HG02798 (cell line): ENCODE measurements around the gene KIF26B.

Experiments
- ATAC-seq: cut with Tn5 transposase; IDR thresholded peaks from one replicate; pipeline ENCODE4 v1.9.1; 2021; ENCODE audit warnings: mild to moderate bottlenecking; ENCODE audit not compliant: unreplicated experiment, poor library complexity

Gene KIF26B

DNA sequence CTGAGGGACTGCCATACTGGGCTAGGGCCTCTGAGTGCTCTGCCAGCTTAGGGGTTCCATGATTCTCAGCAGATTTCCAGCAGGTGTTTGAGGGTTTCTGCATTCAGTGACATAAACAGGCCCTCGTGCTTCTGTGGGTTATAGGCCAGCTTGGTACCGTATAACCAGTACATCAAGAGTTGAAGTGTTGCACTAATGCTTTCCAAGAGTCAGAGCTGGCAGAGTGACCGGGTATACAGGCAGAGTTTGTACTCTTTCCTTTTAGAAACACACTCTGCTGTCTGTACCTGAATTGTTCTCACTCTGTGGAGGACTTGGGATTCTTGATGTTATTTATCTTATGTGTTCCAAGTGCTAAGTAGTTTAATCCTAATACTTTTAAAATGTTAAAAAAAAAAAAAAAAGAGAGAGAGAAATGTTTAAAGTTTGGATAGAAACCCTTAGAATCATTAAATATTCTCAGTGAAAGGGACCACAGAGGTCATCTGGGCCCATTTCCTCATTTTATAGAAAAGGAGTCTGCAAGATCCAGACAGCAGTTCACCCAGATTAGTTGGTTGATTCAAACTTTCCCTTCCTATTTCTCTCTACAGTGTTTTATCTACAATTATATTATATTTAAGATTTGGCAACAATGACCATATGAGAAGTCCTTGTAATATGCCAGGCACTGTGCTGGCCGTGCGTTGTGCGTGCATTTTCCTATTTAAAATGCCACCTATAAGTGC, 325.8 kb downstream of the KIF26B start:
- ATAC-seq: no peak

DNA sequence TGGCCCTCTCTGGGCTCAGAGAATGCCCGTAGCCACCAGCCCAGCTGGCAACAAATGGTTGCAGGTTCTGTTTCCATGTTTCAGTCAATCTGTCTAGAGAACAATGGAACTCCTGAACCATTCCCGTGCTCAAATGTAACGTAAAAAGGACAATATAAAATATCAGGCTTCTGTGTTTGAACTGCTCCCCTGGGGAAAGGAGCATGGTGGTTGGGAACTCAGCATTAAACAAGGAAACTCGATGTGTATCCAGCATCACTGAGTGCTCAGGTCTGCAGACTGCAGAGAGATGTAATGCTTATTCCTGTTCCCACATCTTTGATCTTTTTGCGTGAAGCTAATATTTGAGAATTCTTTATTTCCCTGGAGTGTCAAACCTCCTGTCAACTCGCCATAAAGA, 326.5 kb downstream of the KIF26B start:
- ATAC-seq: no peak

DNA sequence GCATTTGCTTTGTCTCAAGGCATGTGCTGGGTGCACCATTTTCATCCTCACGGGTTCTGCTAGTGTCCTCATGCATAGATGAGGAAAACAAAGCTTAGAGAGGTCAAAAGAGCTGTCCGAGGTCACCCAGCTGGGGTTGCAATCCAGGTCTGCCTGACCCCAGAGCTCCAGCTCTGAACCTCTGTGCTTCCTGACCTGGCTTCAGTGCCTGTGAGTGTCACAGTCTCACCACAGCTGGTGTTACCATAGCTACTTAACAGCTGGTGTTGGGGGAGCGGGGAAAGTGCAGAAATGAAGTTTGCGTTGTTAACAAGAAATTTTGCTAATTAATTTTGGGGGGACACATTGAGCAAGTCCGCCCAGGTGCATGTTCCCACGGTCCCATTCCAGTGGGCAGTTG, 328.5 kb downstream of the KIF26B start:
- no peak for ATAC-seq

DNA sequence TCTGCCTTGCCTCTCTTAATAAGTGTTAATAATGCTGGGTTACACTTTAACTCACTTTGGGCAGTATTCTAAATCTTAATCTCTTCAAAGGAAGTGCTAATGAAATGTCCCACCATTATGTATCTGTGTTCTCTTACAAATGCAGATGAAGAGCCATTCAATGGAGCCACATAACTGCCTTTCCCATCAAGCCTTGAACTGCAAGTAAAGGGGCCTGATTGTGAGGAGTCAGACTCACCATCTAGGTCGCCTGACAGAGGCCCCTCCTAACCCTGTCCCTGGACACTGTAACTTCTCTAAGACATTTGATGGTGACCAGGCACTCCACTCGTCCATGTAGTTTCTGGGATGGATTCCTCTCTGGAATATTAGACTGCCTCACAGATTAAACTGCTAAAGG, 329.4 kb downstream of the KIF26B start:
- ATAC-seq: no peak

DNA sequence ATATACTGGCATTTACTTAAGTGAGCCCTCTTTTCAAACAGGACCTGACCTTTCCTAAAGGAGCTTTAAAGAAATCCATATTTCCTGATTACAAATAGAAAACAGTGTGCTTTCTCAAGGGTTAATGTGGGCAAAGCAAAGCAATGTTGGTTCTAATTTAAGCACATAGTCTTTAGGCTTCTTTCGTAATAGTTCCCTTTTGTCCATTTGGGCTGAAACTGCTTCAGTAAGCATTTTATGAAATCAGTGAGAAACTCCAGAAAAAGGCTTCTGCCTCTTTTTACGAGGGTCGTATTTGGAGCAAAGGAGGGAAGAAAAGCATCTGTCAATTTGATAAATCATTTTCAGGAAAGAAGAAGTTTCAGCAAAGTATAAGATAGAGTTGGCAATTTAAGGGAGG, 331.2 kb downstream of the KIF26B start:
- no peak for ATAC-seq

DNA sequence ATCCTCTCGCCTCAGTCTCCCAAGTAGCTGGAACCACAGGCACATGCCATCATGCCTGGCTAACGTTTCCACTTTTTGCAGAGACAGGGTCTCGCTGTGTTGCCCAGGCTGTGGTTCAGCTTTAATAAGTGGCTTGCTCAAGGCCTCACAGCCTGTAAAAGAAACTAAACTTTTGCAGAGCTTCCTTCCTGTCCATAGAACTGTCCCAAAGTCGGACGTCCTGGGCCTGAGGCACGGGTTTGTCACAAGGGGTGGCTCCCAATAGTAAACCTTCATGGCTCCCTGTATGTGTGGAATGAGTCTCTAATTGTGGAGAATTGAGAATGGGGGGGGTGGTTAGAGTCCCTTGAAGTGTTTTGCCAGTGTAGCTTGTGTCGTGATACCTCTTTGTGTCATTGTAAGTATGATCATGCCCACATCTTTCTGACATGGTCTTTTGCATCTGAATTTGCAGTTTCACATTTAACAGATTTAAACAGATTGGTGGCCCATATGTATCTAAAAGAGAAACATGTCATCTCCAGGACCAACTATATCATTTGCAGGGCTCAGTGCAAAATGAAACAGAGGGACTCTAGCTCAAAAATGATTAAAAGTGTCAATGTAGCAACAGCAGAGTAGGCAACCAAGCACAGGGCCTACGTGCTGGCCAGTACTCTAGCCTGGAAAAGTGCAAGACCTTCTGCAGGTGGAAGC, 332.1 kb downstream of the KIF26B start:
- no peak for ATAC-seq

DNA sequence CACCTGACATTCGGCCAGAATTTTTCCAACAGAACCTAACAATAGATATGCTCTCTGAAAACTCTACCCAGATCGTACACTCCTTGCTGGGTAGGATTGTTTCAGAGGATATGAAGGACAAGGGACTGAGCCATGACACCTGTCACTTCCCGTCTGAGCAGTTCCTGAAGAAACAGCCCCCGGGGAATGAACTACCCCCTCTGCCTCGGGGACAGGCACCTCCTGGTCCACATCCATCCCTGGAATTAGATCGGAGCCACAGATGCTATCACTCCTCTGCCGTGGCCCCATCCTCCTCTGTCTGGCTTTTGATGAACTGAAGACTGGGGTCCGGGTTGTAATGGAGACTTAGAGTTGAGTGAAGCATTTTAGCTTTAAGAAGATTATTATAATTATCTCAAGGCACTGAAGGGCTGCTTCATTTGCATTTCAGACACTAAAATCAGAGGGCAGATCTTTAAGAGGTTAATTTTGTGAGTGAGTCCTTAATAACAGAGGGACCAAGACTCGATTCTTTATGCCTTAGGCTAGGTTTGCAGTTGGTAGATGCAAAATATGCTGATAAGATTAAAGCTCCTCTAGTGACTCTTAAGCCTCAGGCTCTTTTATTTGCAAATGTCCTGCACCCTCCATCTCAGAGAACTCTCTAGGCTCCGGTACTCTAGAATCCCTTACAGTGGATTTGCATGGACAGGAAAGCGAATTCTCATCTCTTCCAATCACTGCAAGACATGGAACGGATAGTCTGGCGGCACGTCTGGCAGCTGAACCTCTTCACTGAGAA, 333.8 kb downstream of the KIF26B start:
- no peak for ATAC-seq

DNA sequence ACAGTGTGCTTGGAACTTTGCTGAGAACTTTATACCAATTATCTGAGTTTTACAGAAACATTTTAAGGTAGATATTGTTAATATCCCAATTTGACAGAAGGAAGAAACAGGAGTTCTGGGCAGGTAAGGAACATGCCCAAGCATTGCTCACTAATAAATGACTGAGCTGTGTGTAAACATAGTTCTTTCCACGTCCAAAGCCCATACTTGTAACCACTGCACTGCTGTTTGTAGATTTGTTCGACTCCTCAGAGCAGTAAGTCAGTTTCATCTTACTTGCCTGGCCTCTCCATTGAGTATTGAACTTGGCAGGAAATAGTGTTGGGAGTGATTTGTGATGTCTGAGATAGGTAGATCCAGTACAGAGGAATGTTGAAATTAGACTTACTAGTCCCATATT, 335.1 kb downstream of the KIF26B start:
- ATAC-seq: no peak

DNA sequence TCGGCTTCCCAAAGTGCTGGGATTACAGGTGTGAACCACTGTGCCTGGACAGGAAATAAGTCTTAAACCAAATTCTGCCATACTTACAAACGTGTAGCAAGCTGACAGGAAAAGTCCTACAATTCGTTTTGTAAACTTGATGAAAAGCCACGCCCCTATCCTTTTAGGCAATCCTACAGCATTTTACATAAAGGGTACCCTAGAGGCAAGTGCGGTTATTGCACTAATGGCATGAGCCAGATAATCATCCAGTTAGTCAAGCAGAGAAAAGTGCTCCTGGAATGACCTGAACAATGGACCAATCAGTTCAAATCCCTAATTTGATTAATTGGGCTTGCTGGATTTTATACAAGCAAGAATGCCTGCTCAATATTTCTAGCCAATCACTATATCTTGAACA, 338.2 kb downstream of the KIF26B start:
- no peak for ATAC-seq

DNA sequence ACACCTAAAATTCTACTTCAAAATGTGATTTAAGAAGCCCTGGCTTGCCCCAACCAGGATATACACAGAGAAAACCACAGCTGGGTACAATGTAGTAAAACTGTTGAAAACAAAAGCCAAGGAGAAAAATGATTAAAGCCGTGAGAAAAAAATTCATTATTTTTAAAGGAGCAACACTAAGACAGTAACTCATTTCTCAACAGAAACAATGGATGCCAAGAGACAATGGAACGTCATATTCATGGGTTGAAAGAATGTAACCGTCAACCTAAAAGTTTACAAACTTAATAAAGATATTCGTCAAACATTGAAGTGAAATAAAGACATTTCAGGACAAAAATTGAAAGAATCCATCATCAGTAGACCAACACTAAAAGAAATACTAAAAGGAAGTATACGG, 340.9 kb downstream of the KIF26B start:
- ATAC-seq: no peak

DNA sequence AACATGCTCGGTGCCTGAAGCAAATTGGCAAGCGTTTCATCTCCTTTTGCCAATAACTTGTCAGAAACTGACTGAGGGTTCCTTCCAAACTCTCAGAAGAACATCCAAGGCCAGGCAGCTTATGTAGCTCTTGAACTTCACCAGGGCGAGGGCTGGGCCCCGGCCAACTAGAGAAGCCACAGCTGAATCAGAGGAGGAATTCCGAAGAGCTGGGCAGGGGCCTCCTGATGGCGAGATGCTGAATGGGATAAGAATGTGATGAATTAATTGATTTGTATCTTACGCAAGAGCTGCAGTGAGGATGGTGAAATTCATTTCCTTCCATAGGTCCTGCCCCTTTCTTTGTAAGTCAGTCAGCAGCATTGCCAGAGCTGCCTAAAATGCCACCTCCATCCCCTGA, 345.8 kb downstream of the KIF26B start:
- no peak for ATAC-seq

DNA sequence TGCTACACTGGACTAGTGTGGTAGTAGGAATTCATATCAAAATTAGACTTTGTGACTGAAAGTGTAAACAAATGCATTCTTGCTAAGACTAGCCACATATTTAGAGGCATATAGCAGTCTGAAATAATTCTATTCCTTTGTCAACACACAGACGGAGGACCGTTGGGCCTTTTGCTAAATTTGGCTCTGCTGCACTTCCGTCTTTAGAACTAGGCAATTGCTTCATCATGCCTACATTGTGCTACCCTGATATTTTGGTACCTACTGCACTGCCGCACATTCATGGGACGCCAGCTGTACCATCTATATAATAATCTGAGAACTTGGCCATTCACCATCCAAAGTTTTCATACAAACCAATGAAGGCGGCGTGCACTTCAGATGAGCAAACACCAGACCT, 346.8 kb downstream of the KIF26B start:
- ATAC-seq: no peak

DNA sequence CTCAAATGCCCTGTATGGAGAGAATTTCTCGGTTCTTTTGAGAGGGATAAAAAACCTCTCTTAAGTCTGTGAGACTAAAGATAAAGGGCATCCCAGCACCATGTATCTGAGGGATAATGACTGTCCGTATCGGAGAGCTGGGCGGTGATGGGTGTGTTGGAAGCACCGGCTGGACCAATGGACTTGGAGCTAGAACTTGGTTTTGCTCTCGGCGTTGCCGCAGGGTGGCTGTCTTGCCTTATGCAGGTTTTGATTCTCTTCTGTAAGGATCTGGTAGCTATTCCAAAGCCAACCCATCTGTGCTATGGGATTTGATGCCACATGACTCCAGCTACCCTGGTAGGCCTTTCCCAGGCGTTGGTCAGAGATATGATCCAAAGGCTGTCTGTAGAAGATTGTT, 348.8 kb downstream of the KIF26B start:
- no peak for ATAC-seq

DNA sequence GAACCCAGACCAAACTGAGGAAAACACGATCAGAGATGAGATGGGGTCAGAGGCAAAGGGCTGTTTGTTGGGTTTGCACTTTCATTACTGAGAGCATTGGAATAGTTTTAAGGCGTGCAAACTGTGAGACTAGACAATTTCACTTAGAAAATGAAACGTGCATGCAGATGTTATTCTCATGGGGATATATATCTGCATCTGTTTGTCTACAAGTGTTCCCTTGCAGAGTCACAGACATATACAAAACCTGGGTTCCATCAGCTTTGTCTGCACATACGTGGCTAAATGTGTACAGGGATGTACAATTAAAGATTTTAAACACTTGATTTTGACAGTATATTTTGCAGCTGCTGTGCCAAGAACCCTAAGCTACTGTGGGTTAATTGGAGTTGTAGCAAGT, 355.4 kb downstream of the KIF26B start:
- ATAC-seq: no peak

DNA sequence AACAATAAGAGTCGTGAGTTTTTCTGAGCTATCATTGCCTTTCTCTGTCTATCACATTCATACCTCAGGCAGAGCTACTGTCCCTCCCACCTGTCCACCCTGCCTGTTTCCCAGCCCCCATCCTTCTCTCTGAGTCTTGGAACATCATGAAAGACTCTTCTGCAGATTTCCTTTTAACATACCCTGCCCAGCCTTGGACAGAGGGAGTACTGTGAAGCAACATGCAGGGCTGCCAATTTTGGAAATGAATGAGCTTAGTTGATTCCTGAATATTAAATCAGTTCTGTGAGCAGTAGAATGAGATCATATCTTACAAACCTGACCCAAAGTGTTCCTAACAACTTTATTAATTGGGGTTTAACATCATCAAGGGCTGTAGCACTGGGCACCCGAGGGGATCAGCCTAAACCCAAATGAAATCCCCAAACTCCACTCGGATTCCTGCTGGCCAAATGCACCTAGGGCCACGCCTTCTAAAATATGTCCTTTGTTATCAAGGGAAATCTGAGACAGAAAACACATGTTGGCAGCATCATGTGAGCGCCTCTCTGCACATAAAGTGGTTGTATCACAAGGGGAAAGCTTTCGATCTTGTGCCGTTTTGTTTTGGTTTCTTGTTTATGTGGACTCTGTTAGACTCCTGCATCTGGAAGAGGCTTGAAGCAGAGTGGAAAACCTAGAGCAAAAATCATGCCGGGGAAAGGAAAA, 357.6 kb downstream of the KIF26B start:
- ATAC-seq: no peak

DNA sequence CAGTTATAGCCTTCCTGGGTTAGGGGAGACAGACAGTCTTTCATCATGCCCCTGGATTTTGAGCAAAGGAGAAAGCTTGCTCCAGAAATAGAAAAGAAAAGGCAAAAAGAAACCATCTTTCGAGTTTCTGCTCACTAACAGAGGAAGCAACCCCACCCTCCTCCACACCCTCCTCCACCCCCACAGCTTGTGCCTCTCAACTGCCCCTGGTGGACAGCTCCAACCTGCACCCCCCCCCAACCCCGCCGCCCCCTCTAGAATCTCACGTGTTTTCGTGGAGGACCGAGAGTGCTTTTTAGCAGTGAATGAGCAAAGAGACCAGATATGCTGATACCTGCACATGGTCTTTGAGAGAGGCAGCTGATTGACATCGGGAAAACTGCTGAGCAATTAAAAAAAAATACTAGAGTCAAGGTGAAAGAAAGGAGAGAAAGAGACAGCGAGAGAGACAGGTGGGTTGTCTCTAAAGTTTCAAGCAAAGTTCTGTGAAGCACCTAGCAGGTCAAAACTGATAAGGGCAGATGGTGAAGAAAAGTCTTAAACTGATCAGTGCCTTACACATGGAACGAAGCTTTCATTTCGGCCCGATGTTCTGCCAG, 358.3 kb downstream of the KIF26B start:
- no peak for ATAC-seq

DNA sequence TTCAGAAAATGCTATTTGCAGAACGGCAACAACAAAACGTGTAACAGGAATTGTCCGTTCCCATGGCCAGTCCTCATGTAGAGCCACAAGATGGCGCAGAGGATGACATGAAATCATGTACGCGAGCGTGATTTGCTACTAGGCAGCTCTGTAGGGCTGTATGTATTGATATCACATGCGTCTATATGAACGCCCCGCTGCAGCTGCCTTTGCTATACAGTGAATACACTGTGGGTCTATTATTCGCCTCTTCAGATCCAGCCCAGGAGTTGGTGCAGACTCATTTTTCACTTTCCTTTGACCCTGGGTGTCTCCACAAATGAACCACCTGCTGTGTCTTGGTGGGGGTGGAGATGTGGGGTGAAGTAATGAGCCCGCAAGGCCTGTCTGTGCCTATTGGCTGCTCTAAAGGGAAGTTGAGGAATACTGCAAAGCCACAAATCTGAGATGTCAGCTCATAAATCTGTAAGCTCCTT, 361.5 kb downstream of the KIF26B start:
- no peak for ATAC-seq

DNA sequence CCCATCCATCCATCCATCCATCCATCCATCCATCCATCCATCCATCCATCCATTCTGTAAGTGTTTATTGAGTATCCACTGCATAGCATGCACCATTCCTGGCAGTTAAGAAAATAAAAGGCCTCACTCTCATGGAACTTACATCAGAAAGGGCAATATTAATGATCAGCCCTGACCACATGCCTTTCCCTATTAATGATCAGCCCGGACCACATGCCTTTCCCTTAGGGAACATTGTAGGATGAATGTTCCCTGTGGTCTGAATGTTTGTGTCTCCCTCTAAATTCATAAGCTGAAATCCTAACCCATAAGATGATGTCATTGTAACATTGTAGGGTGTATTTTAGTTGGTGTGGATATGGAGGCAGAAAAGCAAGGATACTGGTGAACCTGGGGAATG, 365.8 kb downstream of the KIF26B start:
- no peak for ATAC-seq

DNA sequence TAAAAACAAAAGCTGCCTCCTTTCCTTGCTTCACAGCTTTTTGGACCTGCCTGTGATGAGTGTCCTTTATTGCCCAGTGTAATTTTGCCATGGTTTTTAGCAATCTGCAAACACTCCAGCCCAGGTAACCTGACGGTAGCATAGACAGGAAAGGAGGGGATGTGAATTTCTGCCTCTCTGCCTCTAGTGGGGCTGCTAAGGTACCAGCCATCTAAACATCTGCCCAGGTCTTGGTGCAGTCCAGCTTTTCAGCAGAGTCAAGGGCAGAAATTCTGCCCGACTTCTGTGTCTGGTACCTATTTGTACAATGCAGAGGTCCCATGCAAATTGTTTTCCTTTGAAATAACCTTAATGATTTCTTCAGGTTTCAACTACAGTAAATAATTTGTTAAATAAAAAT, 371.4 kb downstream of the KIF26B start:
- no peak for ATAC-seq

DNA sequence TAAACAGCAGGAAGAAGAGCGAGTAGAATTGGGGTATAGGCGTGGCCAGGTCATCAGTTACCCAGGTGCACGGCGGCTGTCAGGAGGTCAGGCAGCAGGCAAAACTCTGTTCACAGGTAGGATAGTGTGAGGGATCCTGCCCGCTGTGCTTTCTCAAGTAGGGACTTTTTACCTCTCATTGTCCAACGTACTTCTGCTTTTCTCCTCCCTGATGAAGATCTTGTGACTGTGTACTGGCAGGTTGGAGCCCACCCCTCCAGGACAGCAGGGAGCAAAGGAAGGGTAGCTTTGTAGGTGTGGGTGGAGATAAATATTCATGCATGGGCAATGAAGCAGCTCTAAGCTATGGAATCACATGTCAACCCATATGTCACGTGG, 373.5 kb downstream of the KIF26B start:
- ATAC-seq: no peak
